HCT116 (cell line): ENCODE results near the gene LILRA2. TPM values are rescaled to one million over a fixed set of nuclear protein-coding genes. Genes with fewer than 3 reads are reported as not detected.

Source experiments
- ATAC-seq: fragments of 200-7000 bp; cut with Tn5 transposase; 2 replicates; pipeline ENCODE4 v1.9.1; 2020; ENCODE audit warnings: mild to moderate bottlenecking, moderate library complexity
- BruUV-seq: library from RNA; stranded (reverse); fragments of 400-500 nt; replicated peaks from 2 replicates; lab custom pipeline; 2021; lab: Mats Ljungman, UMichigan
- CTCF ChIA-PET: fragments of 300-600 bp; sonication (Branson Sonifier 250); formaldehyde crosslinking; loops from one replicate; lab custom pipeline; 2021; ENCODE audit warnings: antibody characterized with exemption; lab: Charles Lee
- POLR2A ChIA-PET: fragments of 300-600, 350-600 bp; sonication (Branson Sonifier 250); formaldehyde crosslinking; loops from one replicate; lab custom pipeline; 2021; ENCODE audit warnings: antibody characterized with exemption; lab: Charles Lee
- RAD21 ChIA-PET, 2 experiments: fragments of 300-600 bp; sonication (Branson Sonifier 250); formaldehyde crosslinking; loops; one replicate each; lab custom pipeline; 2023; ENCODE audit warnings: low total read pairs in 2 of 2; ENCODE audit not compliant: uncharacterized antibody in 2 of 2, unreplicated experiment in 2 of 2, low non-redundant PET in 1 of 2; lab: Charles Lee
- DNase-seq: peaks from one replicate; pipeline ENCODE4 v3.0.0-alpha.2; 2010; ENCODE audit warnings: low read depth, low spot score
- H2AFZ ChIP-seq: fragments of 200-600 bp; shearing (Covaris generic), sonication (generic); 2 replicates; pipeline ENCODE4 v1.6.1; 2017; ENCODE audit warnings: low read depth, mixed run types, mixed read lengths, antibody characterized with exemption, low read length; ENCODE audit not compliant: poor library complexity, severe bottlenecking
- H3K27ac ChIP-seq: 2 replicates; pipeline ENCODE4 v1.5.1; 2012; ENCODE audit warnings: low read depth, low read length
- H3K27me3 ChIP-seq: fragments of 200-600 bp; sonication (generic); 2 replicates; pipeline ENCODE4 v1.6.1; 2016; ENCODE audit warnings: mixed run types, low read length, mixed read lengths; ENCODE audit not compliant: insufficient read depth
- H3K36me3 ChIP-seq, 2 experiments: fragments of 200-500 bp in 1 of 2; fragments of 200-600 bp in 1 of 2; sonication (Bioruptor generic) in 1 of 2; sonication (generic) in 1 of 2; 2 replicates each; pipeline versions ENCODE4 v1.5.1 to v1.6.1; 2014 to 2016; ENCODE audit warnings: low read length in 2 of 2, inconsistent platforms in 1 of 2, mixed read lengths in 1 of 2, mixed run types in 1 of 2; ENCODE audit not compliant: insufficient read depth in 2 of 2, control insufficient read depth in 1 of 2
- H3K4me1 ChIP-seq, 2 experiments: fragments of 200-600 bp in 1 of 2; sonication (generic) in 1 of 2; 2 replicates each; pipeline versions ENCODE4 v1.5.1 to v1.6.1; 2012 to 2017; ENCODE audit warnings: low read length in 2 of 2, inconsistent platforms in 1 of 2, mild to moderate bottlenecking in 1 of 2, mixed read lengths in 1 of 2, mixed run types in 1 of 2, moderate library complexity in 1 of 2; ENCODE audit not compliant: insufficient read depth in 2 of 2, control insufficient read depth in 1 of 2
- H3K4me2 ChIP-seq: fragments of 200-600 bp; sonication (generic); 2 replicates; pipeline ENCODE4 v1.6.1; 2017; ENCODE audit warnings: mixed run types, low read length, mixed read lengths
- H3K4me3 ChIP-seq, 2 experiments: fragments of 200-600 bp in 1 of 2; sonication (generic) in 1 of 2; replicated peaks in 1 of 2; 2 replicates each; pipeline ENCODE4 v1.5.1; 2011 to 2016; ENCODE audit warnings: low read length in 2 of 2, control low read depth in 1 of 2, low read depth in 1 of 2, mild to moderate bottlenecking in 1 of 2, mixed read lengths in 1 of 2, mixed run types in 1 of 2
- H3K79me2 ChIP-seq: fragments of 200-600 bp; sonication (generic); 2 replicates; pipeline ENCODE4 v1.6.1; 2017; ENCODE audit warnings: mild to moderate bottlenecking, mixed run types, low read length, moderate library complexity, mixed read lengths; ENCODE audit not compliant: insufficient read depth
- H3K9ac ChIP-seq: fragments of 200-600 bp; sonication (generic); 2 replicates; pipeline ENCODE4 v1.6.1; 2016; ENCODE audit warnings: low read length, mixed read lengths
- H3K9me2 ChIP-seq: fragments of 200-600 bp; sonication (generic), shearing (Covaris generic); 2 replicates; pipeline ENCODE4 v1.6.1; 2017; ENCODE audit warnings: mixed run types, mild to moderate bottlenecking, moderate library complexity; ENCODE audit not compliant: insufficient read depth
- H3K9me3 ChIP-seq, 2 experiments: fragments of 200-500 bp in 1 of 2; fragments of 200-600 bp in 1 of 2; sonication (Bioruptor generic) in 1 of 2; sonication (generic) in 1 of 2; 2 replicates each; pipeline ENCODE4 v1.6.1; 2014 to 2017; ENCODE audit warnings: low read length in 2 of 2, mixed read lengths in 2 of 2, inconsistent platforms in 1 of 2, low read depth in 1 of 2, mild to moderate bottlenecking in 1 of 2, mixed run types in 1 of 2, moderate library complexity in 1 of 2; ENCODE audit not compliant: control insufficient read depth in 1 of 2, insufficient read depth in 1 of 2
- H4K20me1 ChIP-seq: fragments of 200-600 bp; sonication (generic), shearing (Covaris generic); 2 replicates; pipeline ENCODE4 v1.6.1; 2017; ENCODE audit warnings: mixed run types, mild to moderate bottlenecking, moderate library complexity; ENCODE audit not compliant: insufficient read depth
- RAD21 ChIP-seq: IDR thresholded peaks from 2 replicates; pipeline ENCODE4 v1.6.1; 2012; ENCODE audit warnings: low read depth, mild to moderate bottlenecking
- SIN3A ChIP-seq: IDR thresholded peaks from 2 replicates; pipeline ENCODE4 v1.6.1; 2012; ENCODE audit warnings: low read depth
- TCF7L2 ChIP-seq: IDR thresholded peaks from 2 replicates; pipeline ENCODE4 v1.7.0; 2011; ENCODE audit warnings: borderline replicate concordance, inconsistent platforms; ENCODE audit not compliant: insufficient read depth, insufficient read length; ENCODE audit errors: extremely low read depth
- YY1 ChIP-seq: IDR thresholded peaks from 2 replicates; pipeline ENCODE4 v1.6.1; 2011; ENCODE audit warnings: low read length, low read depth, moderate library complexity, mild to moderate bottlenecking; ENCODE audit not compliant: insufficient replicate concordance; ENCODE audit errors: extremely low read depth
- intact Hi-C: fragments of 100-400 bp; cut with micrococcal nuclease; formaldehyde crosslinking; loops from 2 replicates; pipeline ENCODE4 v1.10.0; 2022
- total RNA-seq: library from RNA; stranded (reverse); gene quantifications from one replicate; pipeline ENCODE4 v1.2.1, GENCODE V29; 2021; ENCODE audit not compliant: unreplicated experiment

LILRA2 gene
- total RNA-seq, 1 experiment from 2014 or later: not detected

DNA sequence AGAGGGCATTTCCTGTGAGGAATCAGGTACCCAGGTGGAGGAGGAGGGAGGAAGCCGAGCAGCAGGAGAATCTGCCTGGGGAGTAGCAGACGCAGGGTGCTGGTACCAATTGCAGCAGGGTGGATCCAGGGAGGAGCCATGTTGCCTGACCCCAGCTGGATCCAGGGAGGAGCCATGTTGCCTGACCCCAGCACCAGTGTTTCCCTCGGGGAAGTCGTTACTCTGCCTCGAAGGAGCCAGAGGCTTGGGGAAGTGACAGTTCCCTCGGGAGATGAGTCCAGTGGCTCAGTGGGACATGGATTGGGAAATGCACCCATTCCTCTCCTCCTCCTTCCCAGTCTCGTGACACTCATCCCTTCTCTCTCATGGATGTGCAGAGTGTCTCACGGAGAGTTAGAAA, 39.4 kb upstream of the LILRA2 start:
- no peaks in the 10 kb centered on the region for H3K9me2 ChIP-seq
- H3K9me3 ChIP-seq: no peaks in the 10 kb centered on the region
- no TSS peak for BruUV-seq
- ChIA-PET POLR2A (no interaction called here), CTCF (no interaction called here), RAD21 (no interaction called here)
- H3K36me3 ChIP-seq: no peaks in the 10 kb centered on the region
- H3K27me3 ChIP-seq: peaks cover 69% of the 10 kb centered on the region
- H3K27ac ChIP-seq: no peak overlapping the region
- H4K20me1 ChIP-seq: no peaks in the 10 kb centered on the region
- H3K79me2 ChIP-seq: no peaks in the 10 kb centered on the region
- H3K4me3 ChIP-seq: no peak overlapping the region
- H2AFZ ChIP-seq: no peak overlapping the region
- no peaks in the 10 kb centered on the region for H3K4me1 ChIP-seq
- no peak overlapping the region for H3K9ac ChIP-seq
- H3K4me2 ChIP-seq: no peak overlapping the region
- intact Hi-C loops: no loop called here
- ATAC-seq (no peak), DNase-seq (no peak)
- TF ChIP-seq YY1: no peak
- TF ChIP-seq SIN3A: no peak

- Histone ChIP-seq H3K4me2 (no peak overlapping the region), H3K4me3 (no peak overlapping the region), H3K27me3 (peaks cover 62% of the 10 kb centered on the region), H3K36me3 (no peaks in the 10 kb centered on the region), H3K79me2 (no peaks in the 10 kb centered on the region), H4K20me1 (no peaks in the 10 kb centered on the region), H3K9ac (no peak overlapping the region), H3K4me1 (no peaks in the 10 kb centered on the region), H3K9me2 (no peaks in the 10 kb centered on the region), H2AFZ (no peak overlapping the region), H3K9me3 (no peaks in the 10 kb centered on the region), H3K27ac (no peak overlapping the region)
- no TSS peak for BruUV-seq
- no peak for ATAC-seq
- ChIA-PET RAD21 (no interaction called here), POLR2A (no interaction called here), CTCF (no interaction called here)
- no peak for TF ChIP-seq TCF7L2
- TF ChIP-seq RAD21: no peak
- intact Hi-C loops: no loop called here
- DNase-seq: no peak
Measured at GRCh38 chr19:54535601-54536000, 38.0 kb upstream of the LILRA2 start.
